COLO668 (cell line): ENCODE measurements around the gene EVL.
"Not testable (repeated sequence)": the region's sequence is repeated elsewhere in the genome, so short reads cannot be mapped to it uniquely, and the experiment has no call there.

Source experiments
- DNase-seq: peaks from one replicate; lab custom pipeline; 2025; ENCODE audit not compliant: unreplicated experiment; lab: John Stamatoyannopoulos, UW

Gene EVL

GRCh38 chr14:100144645-100144995 lies 79.4 kb downstream of the EVL start:
- no peak for DNase-seq

GRCh38 chr14:100144996-100145646 lies 79.9 kb downstream of the EVL start:
- no peak for DNase-seq

- DNase-seq, result no peak
Observed at GRCh38 chr14:100145682-100146464, 80.7 kb downstream of the EVL start.

GRCh38 chr14:100146531-100147091 lies 81.4 kb downstream of the EVL start:
- peak; percentile 11 for DNase-seq

- no peak for DNase-seq
Observed at GRCh38 chr14:100147181-100147631, 82.0 kb downstream of the EVL start.

- no peak for DNase-seq
Observed at GRCh38 chr14:100147691-100148464, 82.7 kb downstream of the EVL start.

GRCh38 chr14:100148837-100149731 lies 83.9 kb downstream of the EVL start:
- no peak for DNase-seq

- no peak for DNase-seq
Observed at GRCh38 chr14:100149851-100150611, 84.8 kb downstream of the EVL start.

GRCh38 chr14:100150932-100151587 lies 85.8 kb downstream of the EVL start:
- no peak for DNase-seq

GRCh38 chr14:100152091-100152490 lies 86.9 kb downstream of the EVL start:
- DNase-seq, result no peak

- DNase-seq, result peak; percentile 19
Observed at GRCh38 chr14:100153560-100153959, 88.3 kb downstream of the EVL start.

GRCh38 chr14:100155049-100155621 lies 89.9 kb downstream of the EVL start:
- DNase-seq, result peak; percentile 70

- peak; percentile 64 for DNase-seq
Observed at GRCh38 chr14:100155756-100156616, 90.8 kb downstream of the EVL start.

GRCh38 chr14:100156776-100157175 lies 91.6 kb downstream of the EVL start:
- DNase-seq, result no peak

GRCh38 chr14:100157548-100158232 lies 92.5 kb downstream of the EVL start:
- not testable (repeated sequence) for DNase-seq

- no peak for DNase-seq
Observed at GRCh38 chr14:100158566-100159093, 93.4 kb downstream of the EVL start.
